CD14-positive monocyte (primary cell): Measurements from ENCODE around the gene IFRD2. TPM values are rescaled to one million over a fixed set of nuclear protein-coding genes. Genes with fewer than 3 reads are reported as not detected.
"Not testable (repeated sequence)": the region's sequence is repeated elsewhere in the genome, so short reads cannot be mapped to it uniquely, and the experiment has no call there.

Experiments
- DNase-seq, 3 donors: peaks; one replicate each; pipeline ENCODE4 v3.0.0-alpha.2; 2011 to 2022
- H2AFZ ChIP-seq: 2 replicates; pipeline ENCODE4 v1.6.0; 2012; ENCODE audit warnings: mild to moderate bottlenecking, low read depth, low read length, inconsistent platforms; ENCODE audit not compliant: insufficient read depth, poor library complexity, severe bottlenecking
- H3K27ac ChIP-seq, 2 donors: 1 replicate in 1 of 2; 2 replicates in 1 of 2; pipeline ENCODE4 v1.5.1; 2012 to 2013; ENCODE audit warnings: low read length in 2 of 2, control low read depth in 1 of 2, inconsistent platforms in 1 of 2, low read depth in 1 of 2, mild to moderate bottlenecking in 1 of 2
- H3K27me3 ChIP-seq, 2 donors: one replicate each; pipeline versions ENCODE4 v1.6.0 to v1.6.1; 2011 to 2013; ENCODE audit warnings: low read length in 2 of 2; ENCODE audit not compliant: control insufficient read depth in 2 of 2, insufficient read depth in 2 of 2
- H3K36me3 ChIP-seq, 2 donors: replicated peaks in 1 of 2; 1 replicate in 1 of 2; 2 replicates in 1 of 2; pipeline versions ENCODE4 v1.5.1 to v1.6.1; 2012 to 2013; ENCODE audit warnings: low read length in 2 of 2, control low read depth in 1 of 2, inconsistent platforms in 1 of 2, mild to moderate bottlenecking in 1 of 2; ENCODE audit not compliant: insufficient read depth in 2 of 2, control insufficient read depth in 1 of 2
- H3K4me1 ChIP-seq, 2 donors: 1 replicate in 1 of 2; 2 replicates in 1 of 2; pipeline versions ENCODE4 v1.5.1 to v1.6.1; 2012 to 2013; ENCODE audit warnings: low read length in 2 of 2, control low read depth in 1 of 2, inconsistent platforms in 1 of 2, mild to moderate bottlenecking in 1 of 2, moderate library complexity in 1 of 2; ENCODE audit not compliant: insufficient read depth in 2 of 2, control insufficient read depth in 1 of 2
- H3K4me2 ChIP-seq: replicated peaks from 2 replicates; pipeline ENCODE3; 2012; ENCODE audit warnings: low read length, moderate library complexity, mild to moderate bottlenecking; ENCODE audit not compliant: poor library complexity, severe bottlenecking; ENCODE audit errors: extremely low read depth
- H3K4me3 ChIP-seq, 3 experiments: fragments of 200-600 bp in 1 of 3; sonication (generic) in 1 of 3; replicated peaks in 1 of 3; 1 replicate in 2 of 3; 2 replicates in 1 of 3; pipeline ENCODE4 v1.5.1; 2011 to 2013; ENCODE audit warnings: low read length in 3 of 3, mild to moderate bottlenecking in 3 of 3, control low read depth in 2 of 3, low read depth in 2 of 3, inconsistent platforms in 1 of 3, moderate library complexity in 1 of 3
- H3K79me2 ChIP-seq: 2 replicates; pipeline ENCODE4 v1.6.0; 2012; ENCODE audit warnings: mild to moderate bottlenecking, control low read depth, inconsistent platforms, low read length, moderate library complexity; ENCODE audit not compliant: insufficient read depth
- H3K9ac ChIP-seq: 2 replicates; pipeline ENCODE4 v1.6.0; 2017; ENCODE audit warnings: low read length, mild to moderate bottlenecking; ENCODE audit not compliant: insufficient read depth, poor library complexity, severe bottlenecking
- H3K9me3 ChIP-seq, 2 donors: replicated peaks in 1 of 2; 1 replicate in 1 of 2; 2 replicates in 1 of 2; pipeline versions ENCODE4 v1.5.1 to v1.6.1; 2012 to 2013; ENCODE audit warnings: low read length in 2 of 2, control low read depth in 1 of 2; ENCODE audit not compliant: control insufficient read depth in 1 of 2, insufficient read depth in 1 of 2
- H4K20me1 ChIP-seq: 2 replicates; pipeline ENCODE4 v1.6.0; 2012; ENCODE audit warnings: mild to moderate bottlenecking, low read length, control low read depth, moderate library complexity; ENCODE audit not compliant: insufficient read depth
- H3K27ac Mint-ChIP-seq, 7 donors: one replicate each; pipeline ENCODE4 v1.8.0; 2020; ENCODE audit warnings: mild to moderate bottlenecking in 7 of 7, mixed read lengths in 7 of 7, moderate library complexity in 6 of 7, inconsistent platforms in 2 of 7
- H3K27me3 Mint-ChIP-seq, 3 donors: one replicate each; pipeline ENCODE4 v1.8.0; 2021 to 2022; ENCODE audit warnings: low read depth in 3 of 3, mild to moderate bottlenecking in 3 of 3, mixed read lengths in 3 of 3, moderate library complexity in 3 of 3, inconsistent platforms in 1 of 3
- H3K36me3 Mint-ChIP-seq, 2 donors: one replicate each; pipeline ENCODE4 v1.8.0; 2020; ENCODE audit warnings: mixed read lengths in 2 of 2, inconsistent platforms in 1 of 2, mild to moderate bottlenecking in 1 of 2
- H3K4me1 Mint-ChIP-seq: one replicate; pipeline ENCODE4 v1.8.0; 2020; ENCODE audit warnings: mild to moderate bottlenecking, mixed read lengths
- H3K4me3 Mint-ChIP-seq, 2 donors: one replicate each; pipeline ENCODE4 v1.8.0; 2020; ENCODE audit warnings: mild to moderate bottlenecking in 2 of 2, mixed read lengths in 2 of 2, moderate library complexity in 1 of 2
- H3K9me3 Mint-ChIP-seq, 7 donors: one replicate each; pipeline ENCODE4 v1.8.0; 2020 to 2022; ENCODE audit warnings: mixed read lengths in 7 of 7, mild to moderate bottlenecking in 6 of 7, moderate library complexity in 6 of 7, inconsistent platforms in 2 of 7
- CTCF ChIP-seq: fragments of 200-600 bp; IDR thresholded peaks from one replicate; pipeline ENCODE4 v1.8.0; 2022; ENCODE audit warnings: antibody characterized with exemption, mild to moderate bottlenecking
- WGBS: methylation state at CpG from one replicate; pipeline ENCODE4 v1.1.5; 2013; ENCODE audit warnings: missing lambda C conversion rate; ENCODE audit not compliant: insufficient coverage; 5-methylcytosine and 5-hydroxymethylcytosine counted together
- intact Hi-C, 2 donors: fragments of 100-400 bp; cut with micrococcal nuclease; formaldehyde crosslinking; loops; one replicate each; pipeline versions ENCODE4 v1.15.0 to v1.15.1; 2023
- polyA plus RNA-seq, 3 donors: library from polyadenylated mRNA; depleted of rRNA in 1 of 3; unstranded in 2 of 3; stranded (reverse) in 1 of 3; fragments of 300-500 nt in 2 of 3; fragments of >200 nt in 1 of 3; fragmentation: Illumina TruSeq in 2 of 3; gene quantifications; 1 replicate in 2 of 3; 2 replicates in 1 of 3; pipeline ENCODE4 v1.2.3, GENCODE V29; 2012 to 2021

IFRD2 gene
- polyA plus RNA-seq, 3 donors = 17.1 to 35.1 (median 23.3) TPM

- 84% methylated on average over 3 of the region's 6 CpGs for WGBS
- no peaks in the 10 kb centered on the region for H3K9me3 ChIP-seq
- Mint-ChIP-seq H3K36me3 (peaks cover 7 to 10% of the 10 kb centered on the region in 2 donors), H3K9me3 (no peaks in the 10 kb centered on the region), H3K4me3 (no peak overlapping the region), H3K4me1 (peaks cover 12% of the 10 kb centered on the region), H3K27ac (peak overlapping the region in 4 of 7 donors; percentile 8 to 87 (median 56)), H3K27me3 (peaks cover 30 to 39% (median 34%) of the 10 kb centered on the region in 3 donors)
- H2AFZ ChIP-seq = no peak overlapping the region
- peaks cover 44% of the 10 kb centered on the region for H4K20me1 ChIP-seq
- peaks cover 15 to 23% of the 10 kb centered on the region in 2 donors for H3K4me1 ChIP-seq
- H3K27ac ChIP-seq = no peak overlapping the region
- TF ChIP-seq CTCF = no peak
- intact Hi-C loops = no loop called here
- peaks cover 0 to 22% of the 10 kb centered on the region in 2 donors for H3K27me3 ChIP-seq
- no peak for DNase-seq
- H3K4me3 ChIP-seq = no peak overlapping the region
- no peaks in the 10 kb centered on the region for H3K79me2 ChIP-seq
- peaks cover 5 to 9% of the 10 kb centered on the region in 2 donors for H3K36me3 ChIP-seq
- no peak overlapping the region for H3K9ac ChIP-seq
- H3K4me2 ChIP-seq = no peak overlapping the region
These were observed 28.5 kb downstream of the IFRD2 start for GRCh38 chr3:50263478-50264382.

GRCh38 chr3:50262778-50263177 lies 29.5 kb downstream of the IFRD2 start:
- H3K4me3 ChIP-seq = no peak overlapping the region
- H4K20me1 ChIP-seq = peaks cover 49% of the 10 kb centered on the region
- H3K9me3 ChIP-seq = peaks cover 0 to 2% of the 10 kb centered on the region in 2 donors
- no peak for TF ChIP-seq CTCF
- Mint-ChIP-seq H3K4me1 (peaks cover 12% of the 10 kb centered on the region), H3K9me3 (peaks cover 0 to 2% (median 0%) of the 10 kb centered on the region in 7 donors), H3K27ac (peak overlapping the region in 2 of 7 donors; percentile 42 to 87), H3K4me3 (no peak overlapping the region), H3K36me3 (peaks cover 16 to 20% of the 10 kb centered on the region in 2 donors), H3K27me3 (peaks cover 22 to 29% (median 28%) of the 10 kb centered on the region in 3 donors)
- peaks cover 0 to 20% of the 10 kb centered on the region in 2 donors for H3K27me3 ChIP-seq
- H3K4me1 ChIP-seq = peaks cover 15 to 32% of the 10 kb centered on the region in 2 donors
- H3K79me2 ChIP-seq = no peaks in the 10 kb centered on the region
- no peak overlapping the region for H3K9ac ChIP-seq
- 96% methylated on average over 6 of the region's 7 CpGs for WGBS
- no peak overlapping the region for H3K4me2 ChIP-seq
- H2AFZ ChIP-seq = no peak overlapping the region
- no peak for DNase-seq
- no peak overlapping the region for H3K27ac ChIP-seq
- peaks cover 15 to 19% of the 10 kb centered on the region in 2 donors for H3K36me3 ChIP-seq
- intact Hi-C loops = no loop called here

GRCh38 chr3:50262200-50262599 lies 30.0 kb downstream of the IFRD2 start:
- H3K79me2 ChIP-seq, H3K4me2 ChIP-seq, H3K4me3 ChIP-seq, H2AFZ ChIP-seq, H3K9me3 ChIP-seq, intact Hi-C loops, H3K9me3 Mint-ChIP-seq, H3K9ac ChIP-seq, H3K4me3 Mint-ChIP-seq, DNase-seq, H3K27ac ChIP-seq: not testable (repeated sequence)
- peaks cover 16 to 24% (median 22%) of the 10 kb centered on the region in 3 donors for H3K27me3 Mint-ChIP-seq
- Histone ChIP-seq H3K4me1 (peaks cover 15 to 32% of the 10 kb centered on the region in 2 donors), H3K36me3 (peaks cover 20 to 25% of the 10 kb centered on the region in 2 donors), H3K27me3 (peaks cover 0 to 15% of the 10 kb centered on the region in 2 donors), H4K20me1 (peaks cover 53% of the 10 kb centered on the region)
- 100% methylated on average over 1 of the region's 4 CpGs for WGBS
- peaks cover 22 to 25% of the 10 kb centered on the region in 2 donors for H3K36me3 Mint-ChIP-seq
- peaks cover 12% of the 10 kb centered on the region for H3K4me1 Mint-ChIP-seq
- peak overlapping the region in 2 of 7 donors; percentile 25 to 26 for H3K27ac Mint-ChIP-seq
